ENCODE results near the gene RYR2.

Gene RYR2

DNA sequence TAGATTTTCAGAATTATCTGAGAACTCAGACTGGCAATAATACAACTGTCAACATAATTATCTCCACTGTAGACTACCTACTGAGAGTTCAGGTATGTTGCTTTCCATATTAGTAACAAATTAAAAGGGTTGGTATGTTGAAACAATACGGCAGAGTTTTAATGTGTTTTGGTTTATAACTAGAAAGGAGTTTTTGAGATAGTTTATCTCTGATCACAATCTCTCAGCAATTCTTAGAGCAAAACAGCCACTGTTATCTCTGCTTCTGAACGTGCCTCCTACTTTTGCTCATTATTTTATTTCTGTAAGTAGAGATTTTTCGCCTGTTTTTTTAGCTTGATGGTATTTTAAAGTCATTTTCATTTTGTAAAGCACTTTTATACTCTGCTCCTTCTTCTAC lies 730.0 kb downstream of the RYR2 start:
- H3K4me3 Mint-ChIP-seq = no peak overlapping the region
- TF ChIP-seq, protein P1, sequence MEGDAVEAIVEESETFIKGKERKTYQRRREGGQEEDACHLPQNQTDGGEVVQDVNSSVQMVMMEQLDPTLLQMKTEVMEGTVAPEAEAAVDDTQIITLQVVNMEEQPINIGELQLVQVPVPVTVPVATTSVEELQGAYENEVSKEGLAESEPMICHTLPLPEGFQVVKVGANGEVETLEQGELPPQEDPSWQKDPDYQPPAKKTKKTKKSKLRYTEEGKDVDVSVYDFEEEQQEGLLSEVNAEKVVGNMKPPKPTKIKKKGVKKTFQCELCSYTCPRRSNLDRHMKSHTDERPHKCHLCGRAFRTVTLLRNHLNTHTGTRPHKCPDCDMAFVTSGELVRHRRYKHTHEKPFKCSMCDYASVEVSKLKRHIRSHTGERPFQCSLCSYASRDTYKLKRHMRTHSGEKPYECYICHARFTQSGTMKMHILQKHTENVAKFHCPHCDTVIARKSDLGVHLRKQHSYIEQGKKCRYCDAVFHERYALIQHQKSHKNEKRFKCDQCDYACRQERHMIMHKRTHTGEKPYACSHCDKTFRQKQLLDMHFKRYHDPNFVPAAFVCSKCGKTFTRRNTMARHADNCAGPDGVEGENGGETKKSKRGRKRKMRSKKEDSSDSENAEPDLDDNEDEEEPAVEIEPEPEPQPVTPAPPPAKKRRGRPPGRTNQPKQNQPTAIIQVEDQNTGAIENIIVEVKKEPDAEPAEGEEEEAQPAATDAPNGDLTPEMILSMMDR (IDR thresholded peaks at IDR 0.05) = no peak
- H3K27me3 Mint-ChIP-seq (ENCODE audit: low read depth, poor library complexity) = peaks cover 2% of the 10 kb centered on the region
- H3K4me1 Mint-ChIP-seq = no peaks in the 10 kb centered on the region
- no peaks in the 10 kb centered on the region for H3K36me3 Mint-ChIP-seq (ENCODE audit: low read depth)
- no peak overlapping the region for H3K27ac Mint-ChIP-seq
- no peak for DNase-seq
- H3K9me3 Mint-ChIP-seq = no peaks in the 10 kb centered on the region

DNA sequence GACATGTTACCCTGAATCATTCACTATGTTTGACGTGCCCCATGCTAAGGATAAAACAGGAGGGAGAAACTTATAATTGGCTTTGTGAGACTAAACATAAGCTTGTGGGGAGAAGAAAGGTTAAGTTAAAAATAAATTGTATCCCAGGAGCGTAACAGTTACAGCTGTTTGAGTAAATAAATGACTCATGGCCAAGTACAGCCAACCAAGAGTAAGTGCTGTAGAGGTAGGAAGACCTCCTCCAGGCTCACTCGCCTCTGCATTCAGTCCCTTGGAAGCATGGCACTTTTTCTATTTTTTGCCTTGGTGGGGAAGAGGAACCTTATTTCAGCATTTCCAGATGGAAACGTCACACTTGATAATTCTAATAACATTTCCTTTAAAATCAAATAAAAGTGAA lies 732.3 kb downstream of the RYR2 start:
- Mint-ChIP-seq H3K9me3 (no peaks in the 10 kb centered on the region), H3K27ac (no peak overlapping the region), H3K36me3 (ENCODE audit: low read depth) (no peaks in the 10 kb centered on the region), H3K27me3 (ENCODE audit: low read depth, poor library complexity) (peaks cover 2% of the 10 kb centered on the region), H3K4me3 (no peak overlapping the region), H3K4me1 (no peaks in the 10 kb centered on the region)
- TF ChIP-seq, protein P1 (IDR thresholded peaks at IDR 0.05) = no peak
- DNase-seq = no peak

DNA sequence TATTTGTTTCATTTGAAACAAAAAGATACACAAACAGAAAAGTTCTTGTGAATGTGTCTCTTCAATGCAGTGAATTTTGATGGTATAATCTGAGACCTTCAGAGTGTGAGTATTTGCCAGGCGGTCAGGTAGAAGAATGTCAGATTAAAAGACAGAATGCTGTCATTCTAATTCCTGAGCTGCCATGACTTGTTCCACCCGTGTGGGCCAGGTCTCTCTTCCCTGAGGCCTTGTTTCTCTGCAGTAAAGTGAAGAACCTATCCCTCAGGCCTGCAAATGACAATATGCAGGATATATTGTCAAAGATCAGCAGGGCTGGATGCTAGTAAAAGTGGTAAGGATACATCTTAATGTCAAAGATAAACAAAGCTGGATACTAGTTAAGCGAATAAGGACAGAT lies 737.4 kb downstream of the RYR2 start:
- no peaks in the 10 kb centered on the region for H3K36me3 Mint-ChIP-seq (ENCODE audit: low read depth)
- peaks cover 5% of the 10 kb centered on the region for H3K27me3 Mint-ChIP-seq (ENCODE audit: low read depth, poor library complexity)
- no peak for DNase-seq
- TF ChIP-seq, protein P1 (IDR thresholded peaks at IDR 0.05) = no peak
- H3K4me3 Mint-ChIP-seq = no peak overlapping the region
- no peaks in the 10 kb centered on the region for H3K4me1 Mint-ChIP-seq
- no peak overlapping the region for H3K27ac Mint-ChIP-seq
- H3K9me3 Mint-ChIP-seq = peaks cover 2% of the 10 kb centered on the region

GRCh38 chr1:237786066-237786719 lies 744.2 kb downstream of the RYR2 start:
- Mint-ChIP-seq H3K36me3 (ENCODE audit: low read depth) (no peaks in the 10 kb centered on the region), H3K4me1 (peaks cover 20% of the 10 kb centered on the region), H3K9me3 (peaks cover 2% of the 10 kb centered on the region), H3K27me3 (ENCODE audit: low read depth, poor library complexity) (peaks cover 3% of the 10 kb centered on the region), H3K27ac (no peak overlapping the region), H3K4me3 (no peak overlapping the region)
- TF ChIP-seq, protein P1 (IDR thresholded peaks at IDR 0.05) = no peak
- DNase-seq = no peak

DNA sequence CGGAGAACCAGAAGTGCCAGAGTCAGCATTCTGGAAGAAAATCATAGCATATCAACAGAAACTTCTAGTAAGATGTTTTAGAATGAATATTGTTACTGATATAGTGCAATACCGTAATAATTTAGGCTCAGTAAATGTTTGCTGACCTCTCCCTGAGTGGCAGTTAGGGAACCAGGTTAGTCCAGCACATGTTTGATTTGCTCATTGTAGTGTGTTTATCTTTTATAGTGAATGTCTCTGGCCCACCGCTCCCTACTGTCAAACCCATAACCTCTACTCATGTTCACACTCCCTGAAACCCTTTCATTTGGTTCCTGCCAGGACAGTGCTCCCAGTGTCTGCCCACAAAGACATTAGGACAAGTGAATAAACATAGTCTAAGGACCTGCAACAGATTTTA lies 746.1 kb downstream of the RYR2 start:
- Mint-ChIP-seq H3K4me3 (no peak overlapping the region), H3K9me3 (peaks cover 2% of the 10 kb centered on the region), H3K4me1 (peaks cover 20% of the 10 kb centered on the region), H3K27ac (peak overlapping the region; percentile 16), H3K27me3 (ENCODE audit: low read depth, poor library complexity) (no peaks in the 10 kb centered on the region), H3K36me3 (ENCODE audit: low read depth) (no peaks in the 10 kb centered on the region)
- TF ChIP-seq, protein P1 (IDR thresholded peaks at IDR 0.05) = no peak
- no peak for DNase-seq

DNA sequence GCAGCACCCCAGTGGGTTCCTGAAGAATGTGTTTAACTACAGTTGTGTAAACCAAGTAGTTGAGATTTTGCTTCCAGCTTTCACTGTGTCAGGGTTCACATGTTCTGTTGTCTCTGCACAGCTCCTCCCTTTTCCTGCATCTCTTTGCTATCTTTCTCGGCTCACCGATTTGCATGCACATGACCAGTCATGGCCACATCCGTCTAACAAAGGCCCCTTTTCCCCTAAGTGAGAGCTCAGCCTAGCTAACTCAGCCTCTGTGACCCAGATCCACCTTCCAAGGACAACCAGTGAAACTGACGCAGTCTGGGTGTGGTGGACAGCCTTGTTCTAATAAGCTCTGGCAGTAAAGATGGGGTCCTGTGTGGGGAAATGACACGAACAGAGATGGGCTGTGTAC lies 747.6 kb downstream of the RYR2 start:
- H3K9me3 Mint-ChIP-seq = no peaks in the 10 kb centered on the region
- H3K27ac Mint-ChIP-seq = peak overlapping the region; percentile 38
- TF ChIP-seq, protein P1 (IDR thresholded peaks at IDR 0.05) = no peak
- H3K4me3 Mint-ChIP-seq = no peak overlapping the region
- DNase-seq = no peak
- H3K4me1 Mint-ChIP-seq = peaks cover 20% of the 10 kb centered on the region
- H3K36me3 Mint-ChIP-seq (ENCODE audit: low read depth) = no peaks in the 10 kb centered on the region
- no peaks in the 10 kb centered on the region for H3K27me3 Mint-ChIP-seq (ENCODE audit: low read depth, poor library complexity)

All from nephron progenitor cell (in vitro differentiated cells).